Right forelimb (tissue), 1 donor: ENCODE data around the gene AP2S1.

Source experiments
- DNase-seq: peaks from one replicate; pipeline ENCODE4 v3.0.0-alpha.2; 2018

AP2S1 gene

DNA sequence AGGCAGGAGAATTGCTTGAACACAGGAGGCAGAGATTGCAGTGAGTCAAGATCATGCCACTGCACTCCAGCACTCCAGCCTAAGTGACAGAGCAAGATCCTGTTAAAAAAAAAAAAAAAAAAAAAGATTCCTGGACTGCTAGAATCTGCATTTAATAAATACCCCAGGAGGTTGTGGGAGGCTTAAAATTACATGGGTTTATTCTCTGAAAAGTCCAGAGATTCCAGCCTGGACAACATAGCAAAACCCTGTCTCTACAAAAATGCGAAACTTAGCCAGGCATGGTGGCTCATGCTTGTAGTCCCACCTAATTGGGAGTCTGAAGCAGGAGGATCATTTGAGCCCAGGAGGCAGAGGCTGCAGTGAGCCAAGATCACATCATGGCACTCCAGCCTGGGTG, 52.8 kb downstream of the AP2S1 start:
- DNase-seq: no peak

GRCh38 chr19:46791944-46792343, 58.7 kb downstream of the AP2S1 start:
- no peak for DNase-seq

DNA sequence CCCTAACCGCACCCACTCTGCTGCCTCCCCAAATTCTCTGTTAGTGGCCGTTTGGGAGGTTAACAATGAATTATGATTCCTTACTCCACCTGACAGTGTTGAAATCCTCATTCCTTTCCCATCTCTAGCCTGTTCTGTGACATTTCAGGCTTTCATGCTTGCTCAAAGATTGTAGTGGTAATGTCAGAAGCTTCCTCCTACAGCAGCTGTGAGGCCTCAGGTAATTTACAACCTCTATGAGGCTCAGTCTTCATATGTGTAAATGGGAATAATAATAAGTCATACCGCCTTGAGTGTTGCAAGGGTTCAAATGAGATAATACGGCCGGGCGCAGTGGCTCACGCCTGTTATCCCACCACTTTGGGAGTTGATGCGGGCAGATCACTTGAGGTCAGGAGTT, 61.3 kb downstream of the AP2S1 start:
- no peak for DNase-seq

GRCh38 chr19:46788968-46789338, 61.7 kb downstream of the AP2S1 start:
- no peak for DNase-seq

- peak; percentile 95 for DNase-seq
These were observed 62.2 kb downstream of the AP2S1 start, which contains the start of gene SLC1A5 for GRCh38 chr19:46788262-46788967. Gene SLC1A5, minus strand, starts transcription at chr19:46788594. Its CDS starts 629 bp downstream, at chr19:46787965.
